Activated CD8-positive, alpha-beta memory T cell treated with anti-CD3 and anti-CD28 coated beads, Interleukin-2, amount 50 U/mL, for 48 hours (primary cell): ENCODE measurements around the gene MEF2C.
"Not testable (repeated sequence)": the region's sequence is repeated elsewhere in the genome, so short reads cannot be mapped to it uniquely, and the experiment has no call there.

ENCODE experiments used
- DNase-seq: peaks from one replicate; pipeline ENCODE4 v3.0.0-alpha.2; 2020

Gene MEF2C

DNA sequence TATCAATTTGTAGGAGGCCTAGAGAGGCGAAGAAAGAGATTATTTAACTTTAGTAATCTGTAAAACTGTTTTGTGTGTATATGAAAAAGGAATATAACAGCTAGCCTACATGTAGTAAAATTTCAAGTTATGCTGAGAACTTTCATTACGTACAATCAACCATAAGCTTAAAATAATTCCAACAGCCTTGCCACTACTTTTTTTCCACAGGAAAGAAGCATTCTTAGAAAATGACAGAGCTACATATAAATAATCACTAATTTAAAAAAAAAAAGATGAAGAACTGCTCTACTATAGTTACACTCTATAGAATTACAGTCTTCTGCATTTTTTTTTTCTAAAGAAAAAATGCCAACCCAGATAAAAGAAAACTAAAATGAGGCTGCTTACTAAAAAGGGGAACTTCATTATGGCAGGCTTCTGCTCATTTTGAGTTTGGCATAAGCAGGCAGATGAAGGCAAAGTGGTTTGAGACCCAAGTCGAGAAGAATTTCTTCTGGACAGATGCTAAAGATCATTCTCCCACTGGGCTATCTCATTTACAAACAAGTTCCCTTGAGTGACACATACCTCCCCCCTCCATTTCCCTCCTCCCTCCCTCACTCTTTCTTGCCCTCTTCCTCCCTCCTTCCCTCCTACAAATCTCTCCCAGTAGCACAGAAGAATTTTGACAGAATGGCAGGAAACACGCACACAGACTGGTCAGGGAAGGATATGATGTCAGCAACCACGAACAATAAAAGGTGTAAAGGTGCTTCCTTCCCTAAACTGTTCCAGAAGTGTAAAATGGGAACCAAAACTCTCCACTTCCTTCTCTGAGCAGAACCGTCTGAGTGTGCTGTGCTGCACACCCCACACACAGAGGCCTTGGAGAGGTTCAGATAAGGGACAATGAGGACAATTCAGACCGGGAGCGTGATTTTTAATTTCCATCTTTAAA, 56.1 kb downstream of the MEF2C start:
- no peak for DNase-seq

DNA sequence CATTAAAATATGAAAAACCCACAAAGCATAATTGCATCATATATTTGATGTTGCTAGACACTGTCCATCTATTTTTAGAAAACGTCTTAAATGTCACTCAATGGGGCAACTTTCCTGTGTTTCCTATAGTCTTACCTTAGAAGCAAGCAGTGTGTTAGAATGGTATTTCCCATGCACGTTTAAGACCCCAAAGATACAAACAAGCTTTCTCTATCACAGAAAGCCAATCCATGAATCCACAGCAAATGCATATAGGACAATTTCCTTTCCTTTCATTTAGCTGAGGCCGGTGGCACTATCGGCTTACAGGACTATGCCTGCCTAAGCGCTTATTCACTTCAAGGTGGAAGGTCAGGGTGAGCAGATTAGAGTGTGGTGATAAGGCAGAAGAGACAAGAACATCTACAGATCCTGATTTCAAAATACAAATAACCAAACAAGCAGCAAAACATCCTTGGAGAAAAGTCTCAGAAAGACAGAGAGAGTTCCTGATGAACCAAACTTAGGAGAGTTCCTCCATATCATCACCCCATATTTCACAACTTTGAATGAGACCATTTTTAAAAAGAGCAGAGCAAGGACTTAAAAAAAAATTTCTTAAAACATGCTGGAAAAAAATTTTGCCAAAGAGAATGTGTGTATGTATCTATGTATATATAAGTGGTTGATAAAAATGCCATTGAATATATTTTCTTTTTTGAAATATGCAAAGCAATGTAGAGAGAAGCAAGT, 57.2 kb downstream of the MEF2C start:
- DNase-seq: no peak

DNA sequence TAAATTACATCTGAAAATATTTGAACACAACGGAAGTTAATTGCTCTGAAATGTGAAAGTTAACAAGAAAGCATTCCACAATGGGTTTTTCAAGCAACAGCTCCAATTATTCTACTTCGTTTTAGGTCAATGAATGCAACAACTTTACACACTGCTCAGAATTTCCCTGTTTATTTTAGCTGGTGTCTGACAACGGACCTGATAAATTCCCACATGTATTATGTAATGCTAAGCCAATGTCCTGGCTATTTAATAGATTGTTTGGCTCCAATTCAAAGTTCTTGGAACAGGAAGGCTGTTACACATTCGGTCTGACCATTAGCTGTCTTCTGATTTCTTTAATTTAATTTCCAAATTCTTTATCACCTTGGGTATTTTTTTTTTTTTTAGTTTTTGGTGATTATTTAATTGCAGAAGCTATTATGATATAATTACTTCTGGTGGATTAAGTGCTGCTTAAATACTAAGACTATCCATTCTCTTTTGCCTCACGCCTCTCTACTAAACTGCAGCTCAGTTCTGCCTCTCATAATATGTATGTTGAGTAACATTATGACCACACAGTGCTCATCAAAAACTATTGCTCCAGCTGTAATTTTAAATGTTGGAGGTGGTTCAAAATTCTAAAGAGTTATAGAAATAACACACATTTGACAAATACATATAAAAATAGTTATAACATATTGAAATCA, 57.9 kb downstream of the MEF2C start:
- no peak for DNase-seq

DNA sequence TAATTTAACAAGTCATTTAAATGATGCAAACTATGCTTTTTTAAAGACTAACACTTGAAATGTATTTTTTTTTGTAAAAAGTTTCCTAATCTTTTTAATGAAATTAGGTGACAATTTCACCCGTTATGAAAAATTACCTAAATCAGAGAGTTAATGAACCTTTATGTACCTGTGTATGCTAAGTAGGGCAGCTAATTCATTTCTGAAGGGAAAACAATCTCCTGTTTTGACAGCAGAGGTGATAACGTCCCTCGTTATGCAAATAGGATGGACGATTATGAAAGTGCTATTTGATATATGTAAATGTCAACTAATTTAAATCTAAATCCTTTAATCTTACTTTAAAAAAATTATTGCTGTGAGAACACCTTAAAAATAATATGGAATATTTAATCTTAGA, 58.8 kb downstream of the MEF2C start:
- no peak for DNase-seq

DNA sequence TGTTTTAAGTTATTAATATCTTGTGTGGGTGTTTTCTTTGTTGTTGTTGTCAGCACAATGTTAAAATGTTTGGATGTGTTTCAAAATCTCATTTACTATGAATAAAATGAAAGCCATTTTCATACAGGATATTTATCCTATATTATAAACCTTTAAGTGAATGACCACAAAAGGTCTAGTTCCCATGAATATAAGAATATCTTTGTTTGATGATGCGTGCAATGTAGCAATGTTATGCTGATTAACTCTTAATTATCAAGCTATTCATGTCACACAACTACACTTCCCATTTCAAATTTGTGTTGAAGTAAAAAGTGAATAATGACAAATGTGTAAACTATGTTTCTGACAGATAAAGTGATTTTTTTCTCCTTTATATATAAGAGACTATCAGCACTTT, 59.8 kb downstream of the MEF2C start:
- no peak for DNase-seq

DNA sequence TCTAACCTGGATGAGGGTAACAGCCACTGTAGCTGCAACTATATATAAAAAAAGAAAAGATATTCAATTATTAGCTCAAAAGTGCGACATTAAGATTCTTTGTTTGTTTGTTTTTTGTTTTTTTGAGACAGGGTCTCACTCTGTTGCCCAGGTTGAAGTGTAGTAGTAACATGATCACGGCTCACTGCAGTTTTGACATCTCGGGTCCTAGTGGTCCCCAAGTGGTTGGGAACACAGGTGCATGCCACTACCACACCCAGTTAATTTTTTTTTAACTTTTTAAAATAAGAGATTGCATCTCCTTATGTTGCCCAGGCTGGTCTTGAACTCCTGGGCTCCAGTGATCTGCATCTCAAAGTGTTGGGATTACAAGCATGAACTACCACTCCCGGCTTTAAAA, 61.8 kb downstream of the MEF2C start:
- no peak for DNase-seq

DNA sequence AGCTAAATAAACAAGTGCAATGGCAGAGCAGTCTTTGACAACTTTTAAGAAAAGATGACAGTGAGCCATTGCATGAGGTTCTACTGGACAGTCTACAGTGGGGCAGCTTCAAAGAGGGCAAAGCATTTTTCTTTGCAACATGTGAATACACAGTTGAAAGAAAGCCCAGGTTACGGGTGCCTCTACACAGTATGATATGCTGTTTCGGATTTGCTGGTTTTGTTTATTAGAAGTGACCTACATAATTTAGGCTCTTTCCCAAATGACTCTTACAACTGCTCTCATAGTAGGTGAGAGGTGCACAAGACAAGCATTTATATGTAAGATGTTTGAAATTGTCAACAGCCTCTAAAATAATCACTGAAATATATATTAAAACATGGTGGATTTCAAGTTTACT, 62.4 kb downstream of the MEF2C start:
- DNase-seq: no peak

DNA sequence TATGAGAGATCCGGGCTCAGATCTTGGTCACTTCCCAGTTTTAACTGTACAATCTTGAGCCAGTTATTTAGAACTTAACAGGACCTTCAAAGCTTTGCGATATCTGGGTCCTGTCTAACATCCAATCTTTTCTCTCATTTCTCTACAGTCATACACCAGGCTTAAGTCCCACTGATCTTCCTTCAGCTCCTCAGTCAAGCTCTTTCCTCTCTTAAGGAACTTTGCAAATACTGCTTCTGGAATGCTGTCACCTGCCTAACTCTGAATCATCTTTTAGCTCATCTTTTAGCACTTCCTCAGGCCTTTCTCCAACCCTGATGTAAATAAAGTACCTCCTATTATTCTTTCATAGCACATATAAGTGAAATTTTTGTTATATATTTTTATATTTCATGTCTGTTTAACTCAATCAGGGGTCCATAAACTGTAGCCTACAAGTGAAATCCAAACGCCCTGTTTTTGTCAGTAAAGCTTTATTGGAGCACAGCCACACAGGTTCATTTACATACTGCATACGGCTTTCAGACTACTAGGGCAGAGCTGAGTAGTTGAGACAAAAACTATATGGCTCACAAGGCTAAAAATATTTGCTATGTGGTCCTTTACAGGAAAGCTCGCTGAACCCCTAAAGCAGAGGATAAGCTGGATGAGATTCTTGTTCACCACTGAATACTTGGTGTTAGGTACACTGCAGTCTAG, 63.5 kb downstream of the MEF2C start:
- DNase-seq: no peak

DNA sequence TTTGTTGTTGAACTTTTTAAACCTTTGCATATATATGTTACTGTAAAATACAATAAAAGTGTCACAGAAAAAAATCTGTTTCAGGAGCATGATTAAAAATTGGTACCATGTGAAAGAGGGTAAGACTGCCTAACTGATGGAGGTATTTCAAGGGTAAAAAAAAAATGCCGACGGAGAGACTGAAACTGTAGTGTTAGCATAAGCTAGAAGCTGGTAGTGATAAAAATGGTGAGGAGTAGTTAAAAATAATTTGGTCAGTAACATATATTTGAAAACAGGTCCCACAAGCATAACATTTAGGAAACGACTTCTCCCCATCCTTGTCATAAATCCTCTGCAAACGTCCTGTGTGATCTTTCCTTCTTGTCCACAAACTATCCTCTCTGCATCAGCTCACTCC, 64.7 kb downstream of the MEF2C start:
- DNase-seq: no peak

DNA sequence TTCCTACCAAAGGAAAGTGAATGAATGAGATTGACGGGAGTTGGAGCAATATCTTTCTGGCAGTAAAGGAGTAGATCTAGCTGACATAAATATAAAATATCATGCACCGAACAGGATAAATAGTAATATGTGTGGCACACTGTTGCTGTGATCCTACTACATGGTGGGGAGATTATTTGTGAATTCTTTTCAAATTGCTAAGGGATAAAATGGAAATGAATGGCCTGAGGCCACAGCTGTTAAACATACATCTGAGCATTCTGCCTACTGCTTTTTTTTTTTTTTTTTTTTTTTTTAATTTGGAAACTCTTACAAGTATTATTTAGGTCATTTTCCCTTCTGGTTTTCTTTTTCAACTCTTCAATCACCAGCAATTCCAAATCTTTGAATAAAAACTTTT, 66.8 kb downstream of the MEF2C start:
- no peak for DNase-seq

DNA sequence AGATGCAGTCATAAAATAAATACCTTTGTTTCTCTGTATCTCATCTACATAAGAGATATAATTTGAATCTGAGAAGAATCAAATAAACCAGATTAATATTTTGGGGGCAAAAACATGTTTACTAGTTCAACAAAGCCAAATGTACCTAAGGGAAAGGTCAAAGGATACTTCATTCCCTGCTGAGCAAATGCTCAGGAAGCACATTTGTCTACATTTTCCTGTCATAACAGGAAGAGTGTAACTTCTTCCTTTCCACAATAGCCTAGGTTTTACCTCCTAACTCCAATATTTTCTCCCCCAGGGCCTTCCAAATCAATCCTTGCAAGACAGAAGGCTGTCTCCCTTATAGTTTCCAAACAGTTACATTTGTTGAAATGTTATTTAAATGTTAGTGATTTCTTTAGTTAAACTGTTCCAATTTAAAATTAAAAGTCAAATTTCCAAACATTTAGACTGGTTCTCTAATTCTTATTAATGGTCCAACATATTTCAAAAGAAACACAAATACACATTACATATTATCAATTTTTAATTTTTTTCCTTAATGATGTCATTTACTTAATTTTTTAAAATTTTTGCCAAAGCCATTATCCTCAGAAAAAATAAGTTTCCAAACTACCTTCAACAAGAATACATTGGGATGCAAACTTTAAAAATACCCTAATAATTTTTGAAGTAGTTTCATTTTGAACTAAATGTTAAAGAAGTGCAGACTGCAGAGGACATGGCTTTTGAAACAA, 67.8 kb downstream of the MEF2C start:
- DNase-seq: no peak

DNA sequence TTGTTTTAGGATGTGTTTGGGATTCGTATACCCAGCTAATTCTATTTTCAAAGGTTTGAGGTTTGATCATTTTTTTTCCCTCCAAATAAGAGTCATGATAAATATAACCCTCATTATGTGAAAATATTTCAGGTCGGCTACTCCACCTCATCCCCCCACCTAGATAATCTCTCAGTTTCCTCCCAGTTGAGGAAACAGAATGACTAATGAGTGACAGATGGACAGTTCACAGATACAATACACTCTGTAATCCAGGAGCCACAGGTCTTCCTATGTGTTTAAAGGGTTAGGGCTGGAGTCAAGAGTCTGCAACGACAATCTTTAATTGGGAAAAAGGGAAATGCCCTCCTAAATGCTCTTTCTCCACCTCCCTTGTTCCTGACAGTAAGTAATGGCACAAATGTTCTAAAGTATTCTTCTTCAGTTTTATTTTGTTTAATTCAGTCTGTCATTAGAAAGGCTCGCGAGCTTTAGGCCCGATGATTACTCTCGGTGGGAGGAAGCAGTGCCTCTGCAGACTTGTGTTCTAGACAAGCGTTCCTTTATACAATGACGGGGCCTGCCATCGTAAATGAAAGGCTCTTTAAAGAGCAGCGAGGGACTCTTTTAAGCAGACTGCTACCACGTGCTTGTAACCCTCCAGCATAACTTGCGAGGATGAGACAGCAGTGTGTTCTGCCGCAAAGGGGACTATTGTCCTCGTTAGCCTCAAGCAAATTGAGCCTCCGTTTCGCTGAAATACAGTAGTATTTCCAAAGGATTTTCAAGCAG, 69.0 kb downstream of the MEF2C start:
- no peak for DNase-seq

DNA sequence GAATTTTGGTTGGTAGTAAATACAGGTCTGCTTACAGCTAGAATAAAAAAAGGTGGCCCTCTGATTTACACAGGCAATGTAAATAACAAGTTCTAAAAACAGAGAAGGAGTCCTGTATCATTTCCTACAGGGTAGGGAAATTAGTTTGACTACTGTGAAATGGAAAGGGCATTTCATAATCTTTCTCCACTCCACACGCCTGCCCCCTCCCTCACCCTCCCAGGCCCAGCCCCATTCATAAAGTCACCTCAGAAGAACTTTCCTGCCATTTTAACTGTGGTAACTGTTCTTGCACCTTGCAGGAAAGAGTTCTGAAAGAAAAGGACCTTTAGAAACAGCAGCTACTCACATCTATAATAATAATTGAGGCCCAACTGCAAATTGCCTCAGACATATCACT, 69.7 kb downstream of the MEF2C start:
- no peak for DNase-seq

DNA sequence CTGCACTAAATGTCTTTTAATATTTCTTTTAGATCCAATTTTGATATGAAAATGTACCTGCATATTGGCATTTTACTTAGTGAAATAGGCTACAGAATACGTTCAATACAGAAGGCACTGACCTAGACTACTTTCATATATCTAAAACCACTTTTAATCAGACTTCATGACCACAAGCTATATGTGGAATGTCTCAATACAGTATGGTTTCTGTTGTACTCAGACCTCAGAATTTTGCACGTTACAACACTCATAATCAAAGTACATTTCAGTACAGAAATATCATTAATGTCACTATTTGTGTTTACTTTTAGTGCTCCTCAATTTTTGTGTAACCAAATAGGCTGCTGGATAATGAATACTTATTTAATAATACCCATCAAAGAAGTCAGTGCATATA, 74.8 kb downstream of the MEF2C start:
- no peak for DNase-seq

DNA sequence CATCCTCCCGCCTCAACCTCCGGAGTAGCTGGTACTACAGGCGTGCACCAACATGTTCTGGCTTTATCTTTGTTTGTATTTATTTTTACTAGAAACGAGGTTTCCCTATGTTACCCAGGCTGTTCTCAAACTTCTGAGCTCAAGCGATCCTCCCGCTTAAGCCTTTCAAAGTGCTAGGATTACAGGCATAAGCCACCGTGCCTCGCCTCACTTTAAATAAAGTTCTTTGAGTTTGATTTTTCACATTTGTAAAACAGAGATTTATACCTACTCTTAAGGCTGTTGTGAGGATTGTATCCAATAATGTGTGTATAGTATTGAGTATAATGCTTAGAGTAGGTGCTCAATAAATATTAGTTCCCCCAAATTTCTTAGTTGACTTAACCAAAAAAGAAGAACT, 75.7 kb downstream of the MEF2C start:
- no peak for DNase-seq

DNA sequence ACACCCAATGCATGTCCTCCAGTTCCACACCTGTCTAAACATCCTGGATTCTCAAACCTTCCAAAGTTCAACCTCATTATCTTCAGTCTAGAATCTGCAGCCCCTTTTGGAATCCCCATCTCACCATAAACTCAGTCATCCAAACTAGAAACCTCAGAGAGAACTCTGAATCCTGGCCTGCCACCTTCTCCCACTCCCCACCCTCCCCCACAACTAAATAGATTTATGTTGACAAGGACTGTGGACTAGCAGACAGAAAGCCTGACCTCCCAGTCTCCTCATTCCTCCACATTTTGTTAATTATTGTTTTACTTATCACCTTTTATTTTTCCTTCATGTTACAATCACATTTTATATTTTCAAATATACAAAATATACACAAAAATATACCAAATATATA, 76.6 kb downstream of the MEF2C start:
- no peak for DNase-seq

DNA sequence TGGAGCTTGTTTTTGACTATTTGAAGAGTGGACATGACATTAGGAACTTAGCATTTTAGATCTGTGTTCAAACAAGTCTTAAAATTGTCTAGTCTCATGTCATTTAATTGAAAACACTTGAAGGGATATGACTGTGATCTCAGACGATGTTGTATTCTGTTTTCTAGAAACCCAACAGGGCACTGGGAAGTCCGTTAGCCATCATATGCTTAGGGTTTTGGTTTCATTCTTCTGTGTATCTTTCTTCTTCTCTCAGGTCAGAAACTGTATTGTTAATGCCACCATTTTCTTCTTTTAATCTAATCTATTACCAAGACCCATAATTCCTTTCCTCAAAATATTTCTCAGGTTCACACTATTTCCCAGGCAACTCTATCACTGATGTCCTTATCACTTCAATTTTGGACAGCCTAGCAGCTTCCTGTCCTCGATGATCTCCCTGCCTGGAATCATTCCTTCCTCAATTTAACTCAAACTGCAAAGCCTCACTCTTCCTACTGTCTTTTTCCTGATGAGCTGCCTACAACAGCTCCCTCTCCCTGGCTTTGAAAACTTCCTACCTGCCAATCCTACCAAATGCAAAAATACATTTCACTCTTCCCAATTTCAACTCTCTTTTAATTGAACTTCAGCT, 77.7 kb downstream of the MEF2C start:
- no peak for DNase-seq

DNA sequence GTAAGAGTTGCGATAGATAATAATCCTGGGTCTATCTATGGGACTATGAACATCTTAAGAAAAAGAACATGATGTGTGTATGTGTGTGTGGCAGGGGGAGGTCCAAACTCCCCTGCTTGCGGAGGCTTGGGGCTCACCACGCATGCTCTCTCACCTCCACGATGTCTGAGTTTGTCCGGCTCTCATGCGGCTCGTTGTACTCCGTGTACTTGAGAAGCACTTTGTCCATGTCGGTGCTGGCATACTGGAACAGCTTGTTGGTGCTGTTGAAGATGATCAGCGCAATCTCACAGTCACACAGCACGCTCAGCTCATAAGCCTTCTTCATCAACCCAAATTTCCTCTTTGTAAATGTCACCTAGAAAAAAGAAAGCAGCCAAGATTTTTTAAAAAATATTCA, 78.5 kb downstream of the MEF2C start:
- no peak for DNase-seq

DNA sequence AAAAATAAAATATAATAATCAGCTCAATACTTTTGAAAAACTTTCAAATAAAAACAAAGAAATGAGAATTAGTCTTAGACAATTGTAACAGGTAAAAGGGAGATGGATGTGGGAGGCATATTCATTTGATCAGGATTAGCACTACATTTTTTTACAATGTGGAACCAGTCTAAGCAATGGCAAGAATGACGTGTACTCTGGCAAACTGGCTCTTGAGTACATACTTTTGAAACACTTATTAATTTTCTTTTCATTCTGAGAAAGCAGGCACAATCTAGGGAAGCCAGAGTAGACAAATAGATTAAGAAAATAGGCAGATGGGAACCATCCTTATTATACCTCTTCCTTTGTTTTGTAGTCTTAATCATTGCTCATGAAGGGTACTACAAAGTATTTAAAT, 79.7 kb downstream of the MEF2C start:
- no peak for DNase-seq

DNA sequence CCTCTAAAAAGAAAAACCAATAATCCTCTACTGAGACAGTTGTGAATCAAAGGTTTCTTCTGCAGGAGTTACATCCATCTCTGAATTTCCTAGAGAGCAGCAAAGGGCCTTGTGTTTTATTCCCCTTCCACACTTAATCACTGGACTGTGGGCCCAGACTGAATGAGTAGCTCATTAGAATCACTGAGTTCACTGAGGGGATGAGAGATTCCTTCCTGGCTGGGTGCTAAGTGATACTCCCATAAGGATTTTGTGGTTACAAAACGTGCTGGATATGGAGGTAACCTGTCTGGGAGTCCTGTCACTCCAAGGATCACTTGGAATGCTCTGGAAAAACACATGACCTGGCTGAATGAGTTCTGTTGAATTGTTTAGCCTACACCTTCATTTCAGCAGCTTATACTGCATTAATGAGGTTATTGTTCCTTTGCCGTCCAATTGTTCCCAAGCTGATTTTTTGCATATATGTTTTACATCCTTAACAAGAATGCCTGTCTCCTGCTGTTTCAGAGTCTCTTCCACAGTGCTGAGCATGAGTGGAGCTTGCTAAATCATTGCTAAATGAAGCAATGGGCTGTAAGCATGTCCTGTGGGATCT, 82.9 kb downstream of the MEF2C start:
- DNase-seq: no peak

DNA sequence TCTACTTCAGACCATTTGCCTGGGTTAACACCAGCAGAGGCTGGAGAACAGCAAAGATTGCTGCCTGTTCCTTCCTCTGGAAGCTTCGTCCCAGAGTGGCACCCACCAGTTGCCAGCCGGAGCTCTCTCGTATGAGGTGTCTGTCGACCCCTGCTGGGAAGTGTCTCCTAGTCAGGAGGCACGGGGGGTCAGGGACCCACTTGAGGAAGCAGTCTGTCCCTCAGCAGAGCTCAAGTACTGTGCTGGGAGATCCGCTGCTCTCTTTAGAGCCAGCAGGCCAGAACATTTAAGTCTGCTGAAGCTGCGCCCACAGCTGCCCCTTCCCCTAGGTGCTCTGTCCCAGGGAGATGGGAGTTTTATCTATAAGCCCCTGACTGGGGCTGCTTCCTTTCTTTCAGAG, 84.1 kb downstream of the MEF2C start:
- not testable (repeated sequence) for DNase-seq
